Stimulated activated CD4-positive, alpha-beta T cell treated with anti-CD3 and anti-CD28 coated beads, Interleukin-15, amount 100 ng/mL, for 24 hours (primary cell): Measurements from ENCODE around the gene GSTK1.
A peak's percentile ranks its signal among the peaks of the same experiment; 100 is the strongest.

Source experiments
- DNase-seq: peaks from one replicate; pipeline ENCODE4 v3.0.0-alpha.2; 2020

GSTK1 gene

GRCh38 chr7:143300959-143301935 lies 38.0 kb downstream of the GSTK1 start:
- no peak for DNase-seq

GRCh38 chr7:143303733-143304132 lies 40.5 kb downstream of the GSTK1 start:
- no peak for DNase-seq

GRCh38 chr7:143304938-143305337 lies 41.7 kb downstream of the GSTK1 start:
- no peak for DNase-seq

GRCh38 chr7:143305423-143306070 lies 42.3 kb downstream of the GSTK1 start:
- peak; percentile 78 for DNase-seq

GRCh38 chr7:143308632-143309031 lies 45.4 kb downstream of the GSTK1 start:
- no peak for DNase-seq

- no peak for DNase-seq
Observed at GRCh38 chr7:143314127-143314526, 50.9 kb downstream of the GSTK1 start.

GRCh38 chr7:143315776-143316175 lies 52.5 kb downstream of the GSTK1 start, which contains the start of gene CLCN1:
Gene CLCN1, plus strand, starts transcription at chr7:143316111. Its CDS starts 102 bp downstream, at chr7:143316213.
- no peak for DNase-seq

GRCh38 chr7:143316492-143316891 lies 53.3 kb downstream of the GSTK1 start:
- no peak for DNase-seq

- no peak for DNase-seq
Observed at GRCh38 chr7:143318661-143319060, 55.4 kb downstream of the GSTK1 start.
